RWPE2 (cell line): ENCODE results near the gene RRM1.
A peak's percentile ranks its signal among the peaks of the same experiment; 100 is the strongest.

Experiments
- ATAC-seq: fragments of 200-7000 bp; cut with Tn5 transposase; 3 replicates; pipeline ENCODE4 v1.9.1; 2021; ENCODE audit warnings: low read depth
- DNase-seq: peaks from one replicate; pipeline ENCODE4 v3.0.0-alpha.2; 2020; ENCODE audit warnings: low spot score
- H3K27ac ChIP-seq: fragments of 450-650 bp; 2 replicates; pipeline ENCODE4 v1.5.1; 2017; ENCODE audit warnings: mild to moderate bottlenecking; ENCODE audit not compliant: poor library complexity, severe bottlenecking
- H3K27me3 ChIP-seq: fragments of 250-450 bp; sonication (Bioruptor Pico); 2 replicates; pipeline ENCODE4 v1.5.1; 2021; ENCODE audit warnings: mild to moderate bottlenecking, moderate library complexity; ENCODE audit not compliant: insufficient read depth, poor library complexity, severe bottlenecking
- H3K36me3 ChIP-seq: fragments of 250-450 bp; sonication (Bioruptor Pico); 2 replicates; pipeline ENCODE4 v1.5.1; 2020; ENCODE audit warnings: low read depth, mild to moderate bottlenecking, moderate library complexity
- H3K4me1 ChIP-seq: fragments of 250-450 bp; sonication (Bioruptor Pico); 2 replicates; pipeline ENCODE4 v1.5.1; 2021; ENCODE audit warnings: mild to moderate bottlenecking, moderate library complexity; ENCODE audit not compliant: insufficient read depth, poor library complexity, severe bottlenecking
- H3K4me3 ChIP-seq: fragments of 250-450 bp; sonication (Bioruptor Pico); 2 replicates; pipeline ENCODE4 v1.5.1; 2021; ENCODE audit warnings: mild to moderate bottlenecking, moderate library complexity; ENCODE audit not compliant: severe bottlenecking
- H3K9me3 ChIP-seq: fragments of 250-450 bp; sonication (Bioruptor Pico); 2 replicates; pipeline ENCODE4 v1.5.1; 2021; ENCODE audit warnings: mild to moderate bottlenecking, moderate library complexity; ENCODE audit not compliant: severe bottlenecking
- CTCF ChIP-seq: fragments of 450-650 bp; IDR thresholded peaks from one replicate; pipeline ENCODE4 v1.5.1; 2017; ENCODE audit warnings: mild to moderate bottlenecking, moderate library complexity; ENCODE audit not compliant: poor library complexity, severe bottlenecking

RRM1 gene

DNA sequence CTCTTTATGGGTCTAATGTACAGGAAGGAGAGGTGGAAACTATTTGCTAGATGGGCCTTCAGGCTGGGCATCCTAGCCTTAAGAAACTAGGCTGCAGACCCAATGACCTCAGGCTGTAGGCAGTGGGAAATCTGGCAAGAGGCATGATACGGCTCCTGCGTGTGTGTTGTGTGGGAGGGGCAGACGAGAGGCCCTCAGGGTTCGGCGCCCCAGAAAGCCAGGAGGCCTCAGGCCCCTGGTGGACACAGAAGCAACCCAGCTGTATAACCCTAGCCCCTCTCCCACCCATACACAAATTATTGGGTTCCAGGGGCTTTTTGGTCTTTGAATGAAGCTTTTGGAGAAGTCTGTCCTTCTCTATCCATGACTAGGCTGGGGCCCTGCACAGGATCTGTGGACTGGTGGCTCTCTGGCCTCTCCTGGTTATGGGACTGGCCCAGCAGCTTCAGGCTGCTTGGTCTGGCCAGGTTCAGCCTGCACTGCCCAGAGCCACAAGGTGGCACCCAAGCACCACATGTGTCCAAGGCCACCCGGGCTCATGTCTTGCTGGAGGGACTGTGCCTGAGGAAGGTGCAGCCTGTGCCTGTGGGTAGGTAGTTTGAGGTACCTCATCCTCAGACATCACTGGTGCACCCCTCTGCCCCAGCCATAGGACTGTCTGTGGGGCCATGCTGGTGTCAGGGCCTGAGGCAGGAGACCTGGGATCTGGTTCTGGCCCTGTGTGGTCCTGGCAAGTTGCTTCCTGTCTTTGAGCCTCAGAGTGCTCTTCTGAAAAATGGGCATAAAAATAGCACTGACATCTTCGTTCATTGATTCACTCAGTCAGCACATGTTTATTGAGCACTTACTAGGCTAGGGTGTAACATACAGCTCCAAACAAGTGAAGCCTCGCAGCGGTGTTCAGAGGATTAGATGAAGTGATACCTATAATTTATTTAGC is 87.5 kb downstream of the RRM1 start:
- Histone ChIP-seq H3K9me3 (no peaks in the 10 kb centered on the region), H3K27ac (no peak overlapping the region), H3K36me3 (no peaks in the 10 kb centered on the region), H3K4me3 (no peak overlapping the region), H3K4me1 (no peaks in the 10 kb centered on the region), H3K27me3 (no peaks in the 10 kb centered on the region)
- DNase-seq (no peak), ATAC-seq (peak; percentile 85)
- TF ChIP-seq CTCF = peak; percentile 81

DNA sequence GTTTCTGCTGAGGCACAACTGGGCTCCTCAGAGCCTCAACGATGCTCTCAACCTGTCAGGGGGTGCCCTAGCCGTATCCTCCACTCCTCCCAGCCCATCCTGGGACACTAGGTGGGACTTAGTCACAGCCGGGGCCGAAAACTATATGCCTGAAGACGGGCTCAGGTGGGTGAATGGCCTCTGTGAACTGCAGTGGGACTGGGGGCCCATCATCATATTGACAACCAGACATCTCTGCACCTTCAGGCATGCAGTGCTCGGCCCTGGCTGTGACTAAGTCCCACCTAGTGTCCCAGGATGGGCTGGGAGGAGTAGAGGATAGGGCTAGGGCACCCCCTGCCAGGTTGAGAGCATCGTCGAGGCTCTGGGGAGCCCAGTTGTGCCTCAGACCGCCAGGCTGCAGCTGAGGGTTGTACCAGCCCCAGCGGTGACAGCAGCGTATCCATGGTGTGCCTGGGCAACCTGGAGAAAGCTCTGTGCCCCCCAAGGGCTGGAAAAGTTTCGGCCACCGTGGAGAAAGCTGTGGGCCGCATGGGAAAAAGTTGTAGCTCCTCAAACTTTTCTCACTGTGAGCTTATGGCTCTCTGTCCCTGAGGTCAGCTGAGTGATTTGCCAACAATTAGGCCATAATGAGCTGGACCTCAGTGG is 88.9 kb downstream of the RRM1 start:
- no peaks in the 10 kb centered on the region for H3K36me3 ChIP-seq
- H3K27ac ChIP-seq = no peak overlapping the region
- H3K27me3 ChIP-seq = no peaks in the 10 kb centered on the region
- H3K4me1 ChIP-seq = no peaks in the 10 kb centered on the region
- no peak for ATAC-seq
- H3K9me3 ChIP-seq = no peaks in the 10 kb centered on the region
- DNase-seq = no peak
- H3K4me3 ChIP-seq = no peak overlapping the region
- TF ChIP-seq CTCF = no peak

- TF ChIP-seq CTCF = no peak
- H3K4me1 ChIP-seq = no peaks in the 10 kb centered on the region
- no peak for ATAC-seq
- no peak overlapping the region for H3K4me3 ChIP-seq
- H3K27ac ChIP-seq = no peak overlapping the region
- no peaks in the 10 kb centered on the region for H3K27me3 ChIP-seq
- no peak for DNase-seq
- no peaks in the 10 kb centered on the region for H3K9me3 ChIP-seq
- no peaks in the 10 kb centered on the region for H3K36me3 ChIP-seq
Measured at GRCh38 chr11:4184163-4184916, 89.7 kb downstream of the RRM1 start.

- DNase-seq (no peak), ATAC-seq (no peak)
- Histone ChIP-seq H3K27ac (no peak overlapping the region), H3K4me3 (no peak overlapping the region), H3K4me1 (no peaks in the 10 kb centered on the region), H3K27me3 (no peaks in the 10 kb centered on the region), H3K36me3 (no peaks in the 10 kb centered on the region), H3K9me3 (no peaks in the 10 kb centered on the region)
- no peak for TF ChIP-seq CTCF
Measured at GRCh38 chr11:4185561-4185960, 91.0 kb downstream of the RRM1 start.
